ENCODE data around the gene NDUFAF5. TPM values are rescaled to one million over a fixed set of nuclear protein-coding genes. Genes with fewer than 3 reads are reported as not detected.

The NDUFAF5 gene
- total RNA-seq, 4 donors from 2014 or later: 14.5 to 33.6 (median 16.8) TPM

DNA sequence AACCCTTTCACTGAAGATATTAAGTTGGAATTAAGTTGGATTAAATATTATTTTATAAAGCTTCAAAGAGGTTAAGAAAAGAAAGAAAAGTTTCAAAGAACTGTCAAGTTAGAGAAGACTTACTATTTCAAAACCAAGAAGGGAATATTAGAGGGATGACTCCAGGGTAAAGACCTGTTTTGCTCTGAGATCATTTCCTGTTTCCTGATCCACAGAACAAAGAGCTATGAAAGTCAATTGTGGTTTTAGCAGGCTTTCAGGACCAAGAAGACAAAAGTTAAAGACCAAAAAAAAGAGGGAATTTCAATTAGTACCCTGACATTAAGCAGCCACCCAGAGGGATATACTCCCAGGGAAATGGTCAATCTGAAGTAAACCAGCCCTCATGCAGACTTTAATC, 19.5 kb upstream of the NDUFAF5 start:
- Histone ChIP-seq H3K36me3 (peaks cover 9 to 71% of the 10 kb centered on the region in 2 donors), H3K9me3 (no peaks in the 10 kb centered on the region), H3K27ac (no peak overlapping the region), H3K27me3 (no peaks in the 10 kb centered on the region), H3K4me1 (no peaks in the 10 kb centered on the region), H3K4me3 (no peak overlapping the region)
- in situ Hi-C loops (cut with MboI; ENCODE audit: low sequenced_read_pairs in 4 of 4) (loop anchor here in 2 of 4 donors (25.0 kb wide), 3 partner anchors 278 to 653 kb away; no protein-coding TSS in a partner anchor), intact Hi-C loops (cut with DNase I; ENCODE audit: low total_unique reads) (no loop called here)
- no peak for DNase-seq
- no peak for ATAC-seq
- TF ChIP-seq, protein P1, sequence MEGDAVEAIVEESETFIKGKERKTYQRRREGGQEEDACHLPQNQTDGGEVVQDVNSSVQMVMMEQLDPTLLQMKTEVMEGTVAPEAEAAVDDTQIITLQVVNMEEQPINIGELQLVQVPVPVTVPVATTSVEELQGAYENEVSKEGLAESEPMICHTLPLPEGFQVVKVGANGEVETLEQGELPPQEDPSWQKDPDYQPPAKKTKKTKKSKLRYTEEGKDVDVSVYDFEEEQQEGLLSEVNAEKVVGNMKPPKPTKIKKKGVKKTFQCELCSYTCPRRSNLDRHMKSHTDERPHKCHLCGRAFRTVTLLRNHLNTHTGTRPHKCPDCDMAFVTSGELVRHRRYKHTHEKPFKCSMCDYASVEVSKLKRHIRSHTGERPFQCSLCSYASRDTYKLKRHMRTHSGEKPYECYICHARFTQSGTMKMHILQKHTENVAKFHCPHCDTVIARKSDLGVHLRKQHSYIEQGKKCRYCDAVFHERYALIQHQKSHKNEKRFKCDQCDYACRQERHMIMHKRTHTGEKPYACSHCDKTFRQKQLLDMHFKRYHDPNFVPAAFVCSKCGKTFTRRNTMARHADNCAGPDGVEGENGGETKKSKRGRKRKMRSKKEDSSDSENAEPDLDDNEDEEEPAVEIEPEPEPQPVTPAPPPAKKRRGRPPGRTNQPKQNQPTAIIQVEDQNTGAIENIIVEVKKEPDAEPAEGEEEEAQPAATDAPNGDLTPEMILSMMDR (IDR thresholded peaks at IDR 0.05 in 4 of 5, conservative IDR thresholded peaks at IDR 0.05 in 1 of 5): no peak
- TF ChIP-seq POLR2A (IDR thresholded peaks at IDR 0.05): no peak

DNA sequence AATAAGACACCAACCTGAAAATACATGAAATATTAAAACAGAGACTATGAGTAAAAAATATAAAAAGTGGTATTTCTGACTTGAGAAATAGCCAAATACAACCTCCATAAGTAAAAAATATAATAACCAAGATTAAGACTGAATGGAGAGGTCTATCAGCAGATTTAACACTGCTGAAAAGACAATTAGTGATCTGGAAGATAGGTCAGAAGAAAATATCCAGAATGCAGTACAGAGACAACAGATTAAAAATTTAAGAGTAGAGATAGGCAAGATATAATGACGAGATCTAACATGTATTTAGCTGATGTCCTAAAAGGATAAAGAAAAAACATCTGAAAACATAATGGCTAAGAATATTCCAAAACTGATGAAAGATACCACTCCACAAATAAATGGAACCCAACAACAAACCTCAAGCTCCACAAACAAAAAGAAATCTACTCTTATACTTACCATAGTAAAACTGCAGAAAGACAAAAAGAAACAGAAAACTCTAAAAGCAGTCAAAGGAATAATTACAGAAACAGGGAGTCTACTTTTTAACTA, 18.9 kb upstream of the NDUFAF5 start:
- no peaks in the 10 kb centered on the region for H3K9me3 ChIP-seq
- no peak for ATAC-seq
- intact Hi-C loops (cut with DNase I; ENCODE audit: low total_unique reads) (no loop called here), in situ Hi-C loops (cut with MboI; ENCODE audit: low sequenced_read_pairs in 4 of 4) (loop anchor here in 2 of 4 donors (25.0 kb wide), 3 partner anchors 279 to 654 kb away; no protein-coding TSS in a partner anchor)
- no peaks in the 10 kb centered on the region for H3K4me1 ChIP-seq
- no peak overlapping the region for H3K4me3 ChIP-seq
- peaks cover 9 to 77% of the 10 kb centered on the region in 2 donors for H3K36me3 ChIP-seq
- no peak for DNase-seq
- TF ChIP-seq, protein P1 (IDR thresholded peaks at IDR 0.05 in 4 of 5, conservative IDR thresholded peaks at IDR 0.05 in 1 of 5): no peak
- no peak for TF ChIP-seq POLR2A (IDR thresholded peaks at IDR 0.05)
- H3K27ac ChIP-seq: no peak overlapping the region
- no peaks in the 10 kb centered on the region for H3K27me3 ChIP-seq

DNA sequence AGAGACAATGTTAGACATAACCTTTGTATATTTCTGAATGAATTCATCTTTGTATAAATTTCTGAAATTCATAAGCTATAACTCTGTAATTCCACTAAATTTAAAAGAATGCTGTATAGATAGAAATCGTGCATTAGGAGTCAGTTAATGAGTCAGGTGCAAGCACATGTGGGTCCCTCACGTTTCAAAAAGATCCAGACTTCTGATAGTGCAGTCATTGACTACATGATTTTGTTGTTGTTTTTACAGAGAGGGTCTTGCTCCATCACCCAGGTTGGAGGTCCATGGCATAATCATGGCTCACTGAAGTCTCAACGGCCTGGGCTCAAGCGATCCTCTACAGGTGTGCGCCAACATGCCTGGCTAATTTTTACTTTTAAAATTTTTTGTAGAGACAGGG, 14.7 kb upstream of the NDUFAF5 start:
- H3K9me3 ChIP-seq: no peaks in the 10 kb centered on the region
- H3K4me3 ChIP-seq: no peak overlapping the region
- TF ChIP-seq, protein P1 (IDR thresholded peaks at IDR 0.05 in 4 of 5, conservative IDR thresholded peaks at IDR 0.05 in 1 of 5): no peak
- no peak for TF ChIP-seq POLR2A (IDR thresholded peaks at IDR 0.05)
- H3K36me3 ChIP-seq: peaks cover 6 to 89% of the 10 kb centered on the region in 2 donors
- H3K27me3 ChIP-seq: no peaks in the 10 kb centered on the region
- in situ Hi-C loops (cut with MboI; ENCODE audit: low sequenced_read_pairs in 4 of 4) (loop anchor here (5.0 to 25.0 kb wide), 5 partner anchors 283 to 658 kb away; no protein-coding TSS in a partner anchor), intact Hi-C loops (cut with DNase I; ENCODE audit: low total_unique reads) (loop anchor here (5.0 kb wide), 1 partner anchor 653 kb away; no protein-coding TSS in a partner anchor)
- ATAC-seq: no peak
- no peaks in the 10 kb centered on the region for H3K4me1 ChIP-seq
- no peak overlapping the region for H3K27ac ChIP-seq
- DNase-seq: no peak

DNA sequence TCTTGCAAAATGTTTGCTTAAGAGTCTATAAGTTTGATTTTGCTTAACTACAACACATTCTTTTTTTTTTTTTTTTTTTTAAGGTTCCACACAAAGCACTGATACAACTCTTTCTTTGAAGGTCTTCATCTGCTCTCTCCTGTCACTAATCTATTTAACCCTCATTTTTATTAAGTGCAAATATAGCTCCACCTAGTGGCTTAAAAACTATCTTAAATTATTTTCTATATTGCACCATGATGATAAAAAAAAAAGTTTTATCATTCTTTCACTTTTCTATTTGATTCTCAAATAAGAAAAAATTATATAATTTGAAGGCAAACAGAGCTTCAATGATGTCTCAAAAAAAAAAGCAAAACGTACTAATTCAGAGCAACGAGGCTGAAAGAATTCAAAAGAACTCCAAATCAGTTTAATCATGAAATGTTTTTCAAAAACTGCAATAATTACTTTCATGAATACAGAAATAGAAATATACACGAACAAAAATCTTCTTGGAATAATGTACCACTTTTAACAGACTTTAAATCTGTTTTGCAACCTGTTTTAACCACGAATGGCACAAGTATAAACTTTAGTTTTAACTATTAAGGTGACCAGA, 12.9 kb upstream of the NDUFAF5 start:
- Histone ChIP-seq H3K27ac (no peak overlapping the region), H3K4me1 (peaks cover 0 to 1% of the 10 kb centered on the region in 2 donors), H3K27me3 (no peaks in the 10 kb centered on the region), H3K4me3 (no peak overlapping the region), H3K9me3 (no peaks in the 10 kb centered on the region), H3K36me3 (peaks cover 0 to 83% of the 10 kb centered on the region in 2 donors)
- in situ Hi-C loops (cut with MboI; ENCODE audit: low sequenced_read_pairs in 4 of 4) (loop anchor here (5.0 to 25.0 kb wide), 5 partner anchors 285 to 660 kb away; no protein-coding TSS in a partner anchor), intact Hi-C loops (cut with DNase I; ENCODE audit: low total_unique reads) (loop anchor here (5.0 kb wide), 1 partner anchor 655 kb away; no protein-coding TSS in a partner anchor)
- no peak for ATAC-seq
- DNase-seq: no peak
- no peak for TF ChIP-seq POLR2A (IDR thresholded peaks at IDR 0.05)
- TF ChIP-seq, protein P1 (IDR thresholded peaks at IDR 0.05 in 4 of 5, conservative IDR thresholded peaks at IDR 0.05 in 1 of 5): peak in 4 of 5 experiments; percentile 13 to 56 (median 31)

Measured in gastrocnemius medialis (tissue), 4 donors.